ENCODE measurements around the gene ZNF804A. TPM values are rescaled to one million over a fixed set of nuclear protein-coding genes. Genes with fewer than 3 reads are reported as not detected.

ZNF804A gene
- total RNA-seq, 4 donors from 2014 or later: 0.42 to 0.44 TPM; not detected in 2

- Histone ChIP-seq H3K4me3 (peak overlapping the region; percentile 44 to 70 (median 54)), H3K4me1 (peaks cover 0 to 21% (median 0%) of the 10 kb centered on the region in 4 donors), H3K27me3 (no peaks in the 10 kb centered on the region), H3K36me3 (no peaks in the 10 kb centered on the region), H3K9me3 (no peaks in the 10 kb centered on the region), H3K27ac (peak overlapping the region in 2 of 4 donors; percentile 62 to 71)
- DNase-seq (ENCODE audit: low spot score in 2 of 2): no peak
- TF ChIP-seq CTCF (IDR thresholded peaks at IDR 0.05) (no peak), EP300 (IDR thresholded peaks at IDR 0.05) (no peak), POLR2A (IDR thresholded peaks at IDR 0.05) (no peak)
- 20 to 28% methylated on average over 5 of the region's 5 CpGs for WGBS, 2 donors
These were observed 1.4 kb upstream of the ZNF804A start for GRCh38 chr2:184596819-184597411.

GRCh38 chr2:184597571-184597991 is 748 bp upstream of the ZNF804A start:
- WGBS, 2 donors: 1 to 2% methylated on average over 14 of the region's 14 CpGs
- no peaks in the 10 kb centered on the region for H3K27me3 ChIP-seq
- DNase-seq (ENCODE audit: low spot score in 2 of 2): peak in 1 of 2 donors; percentile 8

GRCh38 chr2:184598002-184598315 is 370 bp upstream of the ZNF804A start:
- 0% methylated on average over 10 to 19 of the region's 19 CpGs for WGBS, 2 donors
- peak overlapping the region in 2 of 4 donors; percentile 62 to 71 for H3K27ac ChIP-seq
- TF ChIP-seq EP300 (IDR thresholded peaks at IDR 0.05) (no peak), CTCF (IDR thresholded peaks at IDR 0.05) (no peak), POLR2A (IDR thresholded peaks at IDR 0.05) (no peak)

More at GRCh38 chr2:184597571-184597991, 748 bp upstream of the ZNF804A start:
- Histone ChIP-seq H3K27ac (peak overlapping the region in 2 of 4 donors; percentile 62 to 71), H3K4me1 (peaks cover 0 to 21% (median 0%) of the 10 kb centered on the region in 4 donors), H3K9me3 (no peaks in the 10 kb centered on the region), H3K4me3 (peak overlapping the region; percentile 44 to 70 (median 54)), H3K36me3 (no peaks in the 10 kb centered on the region)
- TF ChIP-seq CTCF (IDR thresholded peaks at IDR 0.05) (no peak), EP300 (IDR thresholded peaks at IDR 0.05) (no peak), POLR2A (IDR thresholded peaks at IDR 0.05) (no peak)

GRCh38 chr2:184599054-184599871 is 934 bp downstream of the ZNF804A start:
- no peak for DNase-seq (ENCODE audit: low spot score in 2 of 2)
- TF ChIP-seq EP300 (IDR thresholded peaks at IDR 0.05): no peak
- TF ChIP-seq CTCF (IDR thresholded peaks at IDR 0.05): no peak
- no peak for TF ChIP-seq POLR2A (IDR thresholded peaks at IDR 0.05)
- peak overlapping the region; percentile 44 to 70 (median 54) for H3K4me3 ChIP-seq
- H3K4me1 ChIP-seq: peaks cover 0 to 21% (median 0%) of the 10 kb centered on the region in 4 donors
- peak overlapping the region in 2 of 4 donors; percentile 62 to 71 for H3K27ac ChIP-seq
- no peaks in the 10 kb centered on the region for H3K36me3 ChIP-seq
- 47 to 51% methylated on average over 7 of the region's 7 CpGs for WGBS, 2 donors
- no peaks in the 10 kb centered on the region for H3K9me3 ChIP-seq
- H3K27me3 ChIP-seq: no peaks in the 10 kb centered on the region

More at GRCh38 chr2:184598002-184598315, 370 bp upstream of the ZNF804A start:
- Histone ChIP-seq H3K4me3 (peak overlapping the region; percentile 44 to 70 (median 54)), H3K4me1 (peaks cover 0 to 21% (median 0%) of the 10 kb centered on the region in 4 donors), H3K36me3 (no peaks in the 10 kb centered on the region), H3K27me3 (no peaks in the 10 kb centered on the region), H3K9me3 (no peaks in the 10 kb centered on the region)
- no peak for DNase-seq (ENCODE audit: low spot score in 2 of 2)

- H3K9me3 ChIP-seq: no peaks in the 10 kb centered on the region
- no peak for DNase-seq (ENCODE audit: low spot score in 2 of 2)
- H3K27me3 ChIP-seq: no peaks in the 10 kb centered on the region
- 81 to 85% methylated on average over 2 of the region's 2 CpGs for WGBS, 2 donors
- H3K27ac ChIP-seq: peak overlapping the region in 1 of 4 donors; percentile 71
- peaks cover 0 to 21% (median 0%) of the 10 kb centered on the region in 4 donors for H3K4me1 ChIP-seq
- no peaks in the 10 kb centered on the region for H3K36me3 ChIP-seq
- TF ChIP-seq EP300 (IDR thresholded peaks at IDR 0.05): no peak
- peak overlapping the region in 1 of 4 donors; percentile 51 for H3K4me3 ChIP-seq
These were observed 1.5 kb downstream of the ZNF804A start for GRCh38 chr2:184599872-184600222.
